Loucy (cell line): ENCODE data around the gene CALN1.

Source experiments
- EZH2phosphoT487 ChIP-seq: fragments of 200-600 bp; IDR thresholded peaks from 2 replicates; pipeline ENCODE4 v1.6.1; 2018; ENCODE audit warnings: antibody characterized with exemption, mild to moderate bottlenecking, moderate library complexity, borderline replicate concordance
- TF ChIP-seq, protein P1 (sequence below): fragments of 200-600 bp; sonication (generic); conservative IDR thresholded peaks from 2 replicates; pipeline ENCODE4 v1.5.1; 2014; ENCODE audit warnings: mild to moderate bottlenecking, antibody characterized with exemption, low read length

DNA sequence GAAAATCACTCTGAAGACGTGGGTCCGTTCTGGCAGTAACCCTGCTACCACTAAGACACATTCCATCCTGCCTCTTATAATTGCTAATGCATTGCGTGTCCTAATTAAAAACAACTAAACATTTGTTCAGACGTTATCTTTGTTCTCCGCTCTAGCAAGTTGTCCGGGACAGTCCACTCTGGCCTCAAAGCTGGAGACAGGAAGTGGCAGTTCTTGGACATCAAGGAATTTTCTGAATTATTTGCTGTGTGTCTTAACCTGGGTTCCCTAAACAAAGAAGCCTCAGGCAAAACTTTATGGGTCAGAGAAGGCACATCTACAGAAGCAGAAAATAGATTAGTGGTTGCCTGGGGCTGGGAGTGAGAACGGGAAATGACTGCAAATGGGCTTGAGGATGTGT lies 199.1 kb downstream of the CALN1 start:
- TF ChIP-seq, protein P1, sequence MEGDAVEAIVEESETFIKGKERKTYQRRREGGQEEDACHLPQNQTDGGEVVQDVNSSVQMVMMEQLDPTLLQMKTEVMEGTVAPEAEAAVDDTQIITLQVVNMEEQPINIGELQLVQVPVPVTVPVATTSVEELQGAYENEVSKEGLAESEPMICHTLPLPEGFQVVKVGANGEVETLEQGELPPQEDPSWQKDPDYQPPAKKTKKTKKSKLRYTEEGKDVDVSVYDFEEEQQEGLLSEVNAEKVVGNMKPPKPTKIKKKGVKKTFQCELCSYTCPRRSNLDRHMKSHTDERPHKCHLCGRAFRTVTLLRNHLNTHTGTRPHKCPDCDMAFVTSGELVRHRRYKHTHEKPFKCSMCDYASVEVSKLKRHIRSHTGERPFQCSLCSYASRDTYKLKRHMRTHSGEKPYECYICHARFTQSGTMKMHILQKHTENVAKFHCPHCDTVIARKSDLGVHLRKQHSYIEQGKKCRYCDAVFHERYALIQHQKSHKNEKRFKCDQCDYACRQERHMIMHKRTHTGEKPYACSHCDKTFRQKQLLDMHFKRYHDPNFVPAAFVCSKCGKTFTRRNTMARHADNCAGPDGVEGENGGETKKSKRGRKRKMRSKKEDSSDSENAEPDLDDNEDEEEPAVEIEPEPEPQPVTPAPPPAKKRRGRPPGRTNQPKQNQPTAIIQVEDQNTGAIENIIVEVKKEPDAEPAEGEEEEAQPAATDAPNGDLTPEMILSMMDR: no peak
- no peak for TF ChIP-seq EZH2phosphoT487
